ENCODE results near the gene CAMTA1.
A peak's percentile ranks its signal among the peaks of the same experiment; 100 is the strongest.

The CAMTA1 gene

DNA sequence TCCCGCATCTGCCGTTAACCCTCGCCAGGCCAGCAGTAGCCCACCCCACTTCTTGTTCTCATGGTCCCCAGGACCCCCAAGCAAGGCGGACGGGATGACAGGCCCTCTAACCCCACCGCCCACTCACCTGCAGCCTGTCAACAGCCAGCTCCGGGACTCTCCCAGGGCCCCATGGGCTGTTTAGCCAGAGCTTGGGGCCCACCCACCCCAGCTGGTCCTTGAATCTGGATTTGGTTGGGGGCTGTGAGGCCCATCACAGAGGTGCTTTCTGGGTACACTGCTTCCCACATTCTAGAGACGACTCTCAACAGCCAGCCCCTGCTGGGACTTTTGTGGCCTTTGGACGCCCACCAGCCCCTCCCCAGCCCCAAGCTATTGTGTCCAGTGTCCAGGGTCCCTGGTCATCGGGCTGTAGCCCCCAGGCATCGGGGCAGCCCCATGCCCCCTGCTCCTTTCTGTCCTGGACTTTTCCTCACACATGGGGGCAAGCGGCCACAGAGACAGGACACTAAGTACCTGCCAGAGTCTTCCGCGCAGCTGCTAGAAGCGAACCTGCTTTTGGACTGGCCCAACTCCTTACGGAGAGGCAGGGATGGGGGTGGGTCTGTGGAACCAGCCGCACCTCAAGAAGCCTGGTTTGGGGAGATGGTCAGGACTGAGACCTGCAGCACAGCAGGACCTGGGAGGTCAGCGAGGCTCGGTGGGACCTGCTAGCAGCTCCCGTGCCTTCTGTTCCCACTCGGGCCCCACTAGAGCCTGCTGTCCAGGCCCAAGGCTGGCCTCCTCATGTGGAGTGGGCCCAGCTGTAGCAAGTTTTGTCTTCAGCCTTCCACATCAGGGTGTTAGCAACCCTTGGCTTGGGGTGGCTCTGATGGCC, 777.7 kb downstream of the CAMTA1 start:
- no peak for DNase-seq (ENCODE audit: low spot score)
- Histone ChIP-seq H3K4me1 (ENCODE audit: insufficient read depth, poor library complexity, severe bottlenecking) (no peaks in the 10 kb centered on the region), H3K4me3 (ENCODE audit: severe bottlenecking) (no peak overlapping the region), H3K36me3 (ENCODE audit: low read depth) (no peaks in the 10 kb centered on the region), H3K9me3 (ENCODE audit: severe bottlenecking) (no peaks in the 10 kb centered on the region), H3K27me3 (ENCODE audit: insufficient read depth, poor library complexity, severe bottlenecking) (no peaks in the 10 kb centered on the region), H3K27ac (ENCODE audit: poor library complexity, severe bottlenecking) (no peak overlapping the region)
- ATAC-seq (ENCODE audit: low read depth) = no peak
- no peak for TF ChIP-seq CTCF (IDR thresholded peaks at IDR 0.05; ENCODE audit: poor library complexity, severe bottlenecking)

DNA sequence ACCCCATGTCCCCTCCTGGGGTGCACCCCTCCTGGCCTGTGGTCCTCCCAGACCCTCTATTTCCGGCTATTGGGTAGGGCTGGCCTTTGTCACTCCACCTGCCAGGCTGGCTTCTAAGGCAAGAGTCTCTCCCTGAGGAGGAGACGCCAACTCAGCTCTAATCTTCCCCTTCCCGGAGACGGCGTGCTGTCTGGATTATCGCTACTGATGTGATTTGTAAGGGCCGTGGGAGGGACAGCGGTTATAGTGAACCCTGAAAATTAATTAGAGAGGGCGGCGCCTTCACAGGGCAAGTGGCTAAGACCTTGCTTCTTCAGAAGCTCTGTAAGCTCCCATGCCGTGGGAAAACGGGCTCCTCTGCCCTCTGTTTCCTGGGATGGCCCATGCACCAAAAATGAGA, 778.9 kb downstream of the CAMTA1 start:
- Histone ChIP-seq H3K4me1 (ENCODE audit: insufficient read depth, poor library complexity, severe bottlenecking) (no peaks in the 10 kb centered on the region), H3K4me3 (ENCODE audit: severe bottlenecking) (no peak overlapping the region), H3K27ac (ENCODE audit: poor library complexity, severe bottlenecking) (no peak overlapping the region), H3K9me3 (ENCODE audit: severe bottlenecking) (no peaks in the 10 kb centered on the region), H3K27me3 (ENCODE audit: insufficient read depth, poor library complexity, severe bottlenecking) (no peaks in the 10 kb centered on the region), H3K36me3 (ENCODE audit: low read depth) (no peaks in the 10 kb centered on the region)
- DNase-seq (ENCODE audit: low spot score) = no peak
- no peak for TF ChIP-seq CTCF (IDR thresholded peaks at IDR 0.05; ENCODE audit: poor library complexity, severe bottlenecking)
- no peak for ATAC-seq (ENCODE audit: low read depth)

DNA sequence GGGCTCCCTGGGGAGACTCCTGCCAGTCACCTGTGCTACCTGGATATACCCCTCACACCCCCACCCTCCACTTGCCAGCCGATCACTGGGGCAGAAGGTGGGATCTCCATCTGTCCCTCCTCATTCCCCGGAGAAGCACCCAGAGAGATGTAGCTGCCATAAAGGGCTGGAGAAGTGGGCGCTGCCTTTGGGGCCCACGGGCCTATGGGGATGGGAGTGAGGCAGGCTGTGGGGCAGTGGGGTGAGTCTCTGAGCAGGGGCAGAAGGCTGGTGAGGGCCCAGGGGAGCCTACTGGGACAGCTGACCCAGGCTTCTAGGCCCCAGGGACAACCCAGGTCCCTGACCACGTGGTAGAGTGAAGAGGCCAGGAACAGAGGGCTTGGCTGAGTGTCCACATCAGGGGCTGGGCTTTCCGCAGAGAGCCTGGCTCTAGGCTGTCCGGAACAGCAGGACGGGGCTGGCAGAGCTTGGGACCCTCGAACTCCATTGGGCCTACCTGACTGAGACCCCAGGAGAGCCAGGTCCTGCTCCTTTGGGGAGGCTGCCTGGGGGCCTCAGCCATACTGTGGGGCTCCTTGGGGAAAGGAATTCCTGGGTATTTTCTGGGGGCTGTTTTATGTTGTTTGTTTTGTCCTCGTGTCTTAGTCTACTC, 780.0 kb downstream of the CAMTA1 start:
- H3K4me3 ChIP-seq (ENCODE audit: severe bottlenecking) = no peak overlapping the region
- peaks cover 4% of the 10 kb centered on the region for H3K4me1 ChIP-seq (ENCODE audit: insufficient read depth, poor library complexity, severe bottlenecking)
- no peak overlapping the region for H3K27ac ChIP-seq (ENCODE audit: poor library complexity, severe bottlenecking)
- H3K36me3 ChIP-seq (ENCODE audit: low read depth) = no peaks in the 10 kb centered on the region
- no peaks in the 10 kb centered on the region for H3K27me3 ChIP-seq (ENCODE audit: insufficient read depth, poor library complexity, severe bottlenecking)
- H3K9me3 ChIP-seq (ENCODE audit: severe bottlenecking) = no peaks in the 10 kb centered on the region
- TF ChIP-seq CTCF (IDR thresholded peaks at IDR 0.05; ENCODE audit: poor library complexity, severe bottlenecking) = no peak
- DNase-seq (ENCODE audit: low spot score) = peak; percentile 40
- ATAC-seq (ENCODE audit: low read depth) = no peak

GRCh38 chr1:7566417-7567375, 781.4 kb downstream of the CAMTA1 start:
- Histone ChIP-seq H3K36me3 (ENCODE audit: low read depth) (no peaks in the 10 kb centered on the region), H3K27me3 (ENCODE audit: insufficient read depth, poor library complexity, severe bottlenecking) (no peaks in the 10 kb centered on the region), H3K27ac (ENCODE audit: poor library complexity, severe bottlenecking) (no peak overlapping the region), H3K9me3 (ENCODE audit: severe bottlenecking) (no peaks in the 10 kb centered on the region), H3K4me3 (ENCODE audit: severe bottlenecking) (no peak overlapping the region), H3K4me1 (ENCODE audit: insufficient read depth, poor library complexity, severe bottlenecking) (peaks cover 7% of the 10 kb centered on the region)
- ATAC-seq (ENCODE audit: low read depth) (no peak), DNase-seq (ENCODE audit: low spot score) (peak; percentile 38)
- TF ChIP-seq CTCF (IDR thresholded peaks at IDR 0.05; ENCODE audit: poor library complexity, severe bottlenecking) = no peak

Data from RWPE2 (cell line).